HG02642 (cell line): ENCODE data around the gene DLG1.

Experiments
- ATAC-seq: cut with Tn5 transposase; IDR thresholded peaks from one replicate; pipeline ENCODE4 v1.9.1; 2021; ENCODE audit warnings: mild to moderate bottlenecking; ENCODE audit not compliant: unreplicated experiment, poor library complexity

The DLG1 gene

GRCh38 chr3:197298341-197298944, at the start of gene DLG1:
Gene DLG1 (minus strand): TSS chr3:197298612. CDS start chr3:197297204, 1,408 bp downstream.
- peak; percentile 57 for ATAC-seq

GRCh38 chr3:197348014-197348413, 49.6 kb upstream of the DLG1 start:
- no peak for ATAC-seq

DNA sequence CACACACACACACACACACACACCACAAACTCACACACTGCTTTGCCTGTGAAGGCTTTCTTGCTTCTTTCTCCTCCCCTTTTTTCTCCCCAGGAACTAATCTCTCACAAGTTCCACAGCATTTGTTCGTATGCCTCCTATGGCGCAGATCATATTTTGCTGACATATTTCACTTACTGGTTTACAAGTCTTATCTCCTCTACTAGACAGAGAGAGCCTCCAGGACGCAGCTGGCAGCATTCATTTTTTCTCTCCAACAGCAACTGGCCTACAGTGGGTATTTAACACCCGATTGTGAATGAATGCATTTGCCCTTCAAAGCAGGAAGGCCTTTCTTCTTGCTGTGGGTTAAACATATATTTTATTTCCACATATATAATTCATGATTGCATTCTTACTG, 47.0 kb upstream of the DLG1 start:
- no peak for ATAC-seq

GRCh38 chr3:197344582-197345318, 46.3 kb upstream of the DLG1 start:
- no peak for ATAC-seq

- ATAC-seq = no peak
Measured at GRCh38 chr3:197343656-197344408, 45.4 kb upstream of the DLG1 start.

DNA sequence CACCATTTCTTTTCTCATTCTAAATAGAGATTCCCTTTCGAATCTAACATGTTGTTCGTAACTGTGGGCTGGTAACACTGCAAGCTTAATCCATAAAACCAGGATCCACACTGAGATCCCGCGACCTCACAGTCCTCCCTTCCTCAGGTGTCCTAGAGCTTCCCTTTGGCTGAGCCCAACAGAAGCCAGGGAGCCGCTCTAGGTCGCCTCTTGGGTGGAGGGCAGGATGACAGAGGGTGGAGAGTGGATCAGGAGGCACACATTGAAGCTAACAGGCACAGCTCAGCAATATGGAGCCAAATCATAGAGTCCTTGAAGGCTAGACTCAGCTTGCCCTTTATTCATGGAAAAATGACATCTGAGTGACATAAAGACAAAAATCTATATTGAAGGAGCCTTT, 44.7 kb upstream of the DLG1 start:
- no peak for ATAC-seq

DNA sequence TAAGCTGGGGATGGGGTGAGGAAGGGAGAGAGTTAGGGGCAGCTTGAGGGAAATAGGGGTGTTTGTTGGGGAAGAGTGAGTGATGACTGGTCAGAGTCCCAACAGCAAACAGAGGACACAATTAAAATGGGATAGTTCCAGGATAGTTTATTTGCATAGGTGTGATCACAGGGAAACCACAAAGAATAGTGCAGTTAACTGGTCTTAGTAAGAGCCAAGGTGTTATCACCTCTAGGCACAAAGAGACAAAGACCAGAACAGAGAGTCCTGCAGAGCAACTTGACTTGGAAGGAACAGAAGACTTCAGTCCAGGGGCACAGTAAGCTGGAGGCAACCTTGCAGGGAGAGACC, 42.1 kb upstream of the DLG1 start:
- ATAC-seq = no peak

DNA sequence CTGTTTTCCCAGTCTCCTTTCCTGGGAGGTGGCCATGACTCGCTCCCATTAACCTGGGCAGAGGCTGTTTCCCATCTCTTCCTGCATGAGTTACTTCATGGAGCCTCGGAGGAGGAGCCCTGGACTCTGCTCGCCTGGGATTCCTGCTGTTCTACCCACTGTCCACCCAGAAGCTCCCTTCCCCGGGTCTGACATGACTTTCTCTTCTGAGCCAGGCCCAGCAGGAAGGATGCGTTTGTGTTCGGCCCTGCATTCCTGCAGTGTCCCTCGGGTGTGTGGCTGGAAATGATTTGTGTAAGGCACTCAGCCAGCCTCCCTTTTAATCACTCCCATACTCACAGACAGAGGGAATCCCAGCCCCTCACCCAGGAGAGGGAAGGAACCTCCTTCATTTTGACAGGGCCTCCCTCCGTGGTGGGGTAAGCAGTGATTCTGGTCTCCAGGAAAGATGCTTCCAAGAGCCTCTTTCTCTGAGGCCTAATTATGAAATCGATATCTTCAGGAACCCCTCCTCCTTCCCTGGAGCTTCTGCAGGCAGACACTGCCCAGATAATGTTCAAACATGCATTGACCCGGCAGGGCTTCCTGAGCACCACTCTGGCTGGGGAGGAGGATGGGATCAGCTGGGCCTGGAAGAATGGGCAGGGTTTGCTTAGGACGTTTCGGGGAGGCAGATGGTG, 41.6 kb upstream of the DLG1 start:
- ATAC-seq = no peak

GRCh38 chr3:197338586-197338985, 40.2 kb upstream of the DLG1 start:
- no peak for ATAC-seq

GRCh38 chr3:197337656-197338055, 39.2 kb upstream of the DLG1 start:
- ATAC-seq = no peak

- no peak for ATAC-seq
Measured at GRCh38 chr3:197337214-197337613, 38.8 kb upstream of the DLG1 start.

GRCh38 chr3:197336348-197336747, 37.9 kb upstream of the DLG1 start:
- ATAC-seq = no peak

DNA sequence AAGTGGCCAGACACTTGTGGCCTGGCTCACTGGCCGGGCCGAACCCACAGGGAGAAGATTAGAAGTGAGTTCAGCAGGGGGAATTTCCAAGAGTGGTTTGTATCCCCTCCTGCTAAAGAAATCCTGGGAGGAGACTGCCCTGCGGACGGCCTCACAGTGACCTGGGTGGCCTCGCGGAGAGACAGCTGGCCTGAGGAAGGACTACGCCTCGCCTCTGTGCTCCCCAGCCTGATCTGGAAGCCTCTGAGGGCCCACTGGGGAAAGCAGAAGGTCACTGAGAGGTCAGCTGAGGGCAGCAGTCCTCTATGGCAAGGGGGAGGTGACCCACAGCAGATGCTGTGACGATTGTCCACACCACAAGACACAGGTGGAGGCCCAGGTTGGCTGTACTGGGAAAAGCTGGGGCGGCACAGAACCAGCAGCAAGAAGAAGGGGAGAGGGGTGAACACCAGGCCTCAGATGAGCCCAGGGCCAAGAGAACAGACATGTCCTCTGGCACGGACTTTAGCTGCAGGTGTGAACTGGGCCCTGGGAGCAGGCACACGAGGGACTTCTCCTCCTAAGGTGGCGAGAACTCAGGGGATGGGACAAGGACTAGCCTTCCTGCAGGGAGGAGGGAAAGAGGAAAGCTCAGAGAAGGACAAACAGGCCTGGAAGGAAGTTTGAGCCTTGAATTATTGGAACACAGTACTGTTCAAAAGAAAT, 37.2 kb upstream of the DLG1 start:
- ATAC-seq = no peak

DNA sequence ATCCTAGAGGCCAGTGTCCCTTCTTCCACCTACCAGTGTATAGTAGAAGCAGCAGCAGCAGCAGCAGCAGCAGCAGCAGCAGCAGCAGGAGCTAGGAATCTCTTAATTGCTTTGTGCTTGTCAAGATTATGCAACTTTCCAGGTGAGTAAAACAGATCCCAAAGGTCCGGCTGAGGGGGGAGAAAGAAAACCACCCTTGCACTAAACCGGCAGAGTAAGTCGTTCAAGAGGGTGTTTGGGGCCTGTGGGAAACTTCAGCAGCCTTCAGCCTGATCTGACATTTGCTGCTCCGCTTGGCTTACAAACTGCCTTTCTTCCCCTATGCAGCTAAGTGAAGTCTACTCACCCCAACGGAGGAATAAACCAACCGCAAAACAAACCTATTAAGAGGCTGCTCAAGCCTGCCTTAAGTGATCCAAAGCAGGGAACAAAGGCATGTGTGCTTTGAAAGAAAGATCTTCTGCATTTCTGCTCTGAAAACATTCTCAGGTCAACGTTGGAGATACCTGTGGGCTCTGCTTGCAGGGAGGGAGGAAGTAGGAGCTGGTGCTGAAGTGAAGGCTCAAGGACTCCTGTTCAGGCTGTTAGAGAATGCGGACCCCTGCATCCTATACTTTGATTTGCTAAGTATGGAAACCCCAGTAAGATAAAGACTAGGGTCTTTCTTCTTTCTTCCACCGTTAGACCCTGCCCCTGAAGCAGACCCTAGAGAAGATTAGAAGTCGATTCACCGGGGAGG, 35.7 kb upstream of the DLG1 start:
- ATAC-seq = no peak

DNA sequence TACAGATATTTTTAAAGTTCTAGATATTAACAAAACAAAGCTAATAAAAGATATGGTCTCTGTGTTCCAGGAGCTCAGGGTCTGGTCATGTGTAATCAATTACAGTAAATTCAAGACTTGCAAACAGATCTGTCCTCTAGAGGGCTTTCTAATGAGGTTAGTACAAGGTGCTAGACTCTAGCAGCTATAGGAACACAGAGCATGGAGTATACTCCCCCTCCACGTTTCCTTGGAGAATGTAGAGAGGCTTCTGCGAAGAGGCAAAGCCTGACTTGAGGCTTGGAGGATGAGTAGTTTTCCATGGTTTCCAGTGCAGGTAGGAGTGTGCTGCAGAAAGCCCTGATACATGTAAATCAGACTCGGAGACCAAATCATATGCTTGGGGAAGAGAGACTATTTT, 32.7 kb upstream of the DLG1 start:
- ATAC-seq = no peak

- ATAC-seq = no peak
Measured at GRCh38 chr3:197329382-197329781, 31.0 kb upstream of the DLG1 start.

DNA sequence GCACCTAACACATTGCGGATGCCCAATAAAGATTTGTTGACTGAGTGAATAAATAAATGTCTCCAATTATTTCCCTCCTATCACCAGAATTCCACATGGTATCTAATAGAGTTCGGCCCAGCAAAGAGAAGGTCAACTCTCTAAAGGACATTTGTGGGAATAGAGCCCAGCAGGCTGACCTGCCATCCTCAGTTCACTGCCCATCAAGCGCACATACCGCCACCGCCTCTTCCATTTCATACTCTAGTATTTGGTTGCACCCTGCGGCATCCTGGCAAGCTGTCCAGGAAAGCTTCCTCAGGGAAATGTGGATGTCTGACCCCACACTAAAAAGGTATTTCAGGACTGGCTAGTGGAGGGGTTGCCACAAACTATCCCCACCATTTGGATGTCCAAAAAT, 29.8 kb upstream of the DLG1 start:
- no peak for ATAC-seq

DNA sequence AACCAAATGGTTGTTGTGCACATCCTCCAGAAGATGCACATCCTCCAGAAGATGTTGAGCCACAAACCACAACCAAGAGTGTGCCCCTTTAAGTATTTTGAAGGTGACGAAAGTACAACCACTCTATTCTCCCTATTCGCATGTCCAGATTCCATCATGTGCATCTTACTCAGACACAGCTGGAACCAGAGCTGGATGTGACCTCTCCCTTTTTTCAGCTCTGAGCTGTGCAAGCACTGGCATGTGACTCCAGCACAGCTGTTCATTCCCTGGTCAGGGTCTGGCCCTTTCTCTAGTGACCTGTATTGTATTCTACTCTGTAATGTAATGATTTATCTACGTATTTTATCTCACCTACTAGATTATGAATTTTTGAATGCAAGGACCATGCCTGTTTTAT, 29.3 kb upstream of the DLG1 start:
- ATAC-seq = no peak

DNA sequence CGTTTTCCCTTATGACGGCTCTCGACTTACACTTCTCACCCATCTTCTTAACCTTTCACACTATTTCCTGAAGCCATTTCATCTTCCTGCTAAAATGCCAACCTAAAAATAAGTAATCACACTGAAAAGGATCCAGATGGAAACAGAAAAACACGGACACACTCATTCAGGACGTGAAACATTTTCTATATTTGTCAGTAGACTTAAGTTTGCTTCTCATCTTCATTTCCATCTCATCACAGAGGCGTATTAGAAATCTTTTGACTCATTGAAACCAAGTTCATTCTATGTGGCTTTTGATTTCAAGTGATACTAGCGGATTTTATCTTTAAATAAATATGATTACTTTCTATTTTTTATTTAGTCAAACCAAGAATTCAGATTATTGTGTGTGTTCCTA, 27.4 kb upstream of the DLG1 start:
- no peak for ATAC-seq

DNA sequence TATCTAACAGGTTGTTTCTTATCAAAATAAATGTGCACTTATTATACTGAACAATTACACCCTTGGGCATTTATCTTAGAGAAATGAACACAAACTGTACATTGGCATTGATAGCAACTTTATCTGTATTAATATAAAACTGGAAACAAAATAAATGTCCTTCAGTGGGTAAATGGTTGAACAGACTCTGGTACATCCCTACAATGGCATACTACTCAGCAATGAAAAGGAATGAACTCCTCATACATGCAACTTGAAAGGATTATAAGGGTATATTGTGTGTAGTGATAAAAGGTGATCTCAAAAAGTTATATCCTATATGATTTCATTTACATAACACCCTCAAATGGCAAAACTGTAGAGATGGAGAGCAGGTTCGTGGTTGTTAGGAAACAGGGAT, 23.7 kb upstream of the DLG1 start:
- ATAC-seq = no peak
